ENCODE measurements around the gene WAC.

DNA sequence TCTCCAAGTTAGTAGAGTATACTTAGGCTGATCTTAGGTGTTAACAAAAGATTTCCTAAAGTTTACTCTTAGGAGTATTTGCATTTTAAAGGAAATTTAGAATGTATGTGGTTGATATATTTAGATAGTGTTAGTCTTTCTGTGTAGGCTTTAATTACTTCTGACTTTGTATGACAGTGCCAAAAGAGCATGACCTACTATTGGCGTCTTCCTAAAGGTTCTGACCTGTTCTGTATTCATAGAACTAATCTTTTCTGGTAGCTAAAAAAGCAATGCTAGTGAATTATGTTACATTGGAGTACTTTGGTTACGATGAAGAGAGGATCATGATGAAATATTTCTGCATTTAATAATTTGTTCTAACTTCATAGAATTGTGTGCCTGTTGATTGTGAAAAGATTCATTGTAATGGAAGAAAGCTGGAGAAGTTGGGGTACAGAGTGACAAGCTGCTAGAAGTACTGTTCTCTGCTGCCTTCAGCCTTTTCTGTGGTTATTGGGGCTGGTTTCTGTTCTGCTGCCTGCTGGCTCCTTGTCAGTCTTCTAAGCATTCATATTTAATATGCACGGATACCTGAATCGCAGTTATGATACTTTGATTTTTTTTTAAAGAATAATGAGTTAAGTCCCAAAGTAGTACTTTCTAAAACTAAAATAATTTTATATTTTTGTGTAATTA, 13.2 kb downstream of the WAC start:
- TF ChIP-seq SMC3 (IDR thresholded peaks at IDR 0.05; ENCODE audit: low read length) (no peak), BHLHE40 (IDR thresholded peaks at IDR 0.05; ENCODE audit: low read length) (no peak), MAZ (IDR thresholded peaks at IDR 0.05; ENCODE audit: borderline replicate concordance, low read depth, low read length) (no peak), MAZ (CRISPR knock-in tag; IDR thresholded peaks at IDR 0.05; ENCODE audit: low read depth) (no peak), EZH2 (conservative IDR thresholded peaks at IDR 0.05; ENCODE audit: low read depth, low read length) (no peak)
- TF ChIP-seq, protein P1, sequence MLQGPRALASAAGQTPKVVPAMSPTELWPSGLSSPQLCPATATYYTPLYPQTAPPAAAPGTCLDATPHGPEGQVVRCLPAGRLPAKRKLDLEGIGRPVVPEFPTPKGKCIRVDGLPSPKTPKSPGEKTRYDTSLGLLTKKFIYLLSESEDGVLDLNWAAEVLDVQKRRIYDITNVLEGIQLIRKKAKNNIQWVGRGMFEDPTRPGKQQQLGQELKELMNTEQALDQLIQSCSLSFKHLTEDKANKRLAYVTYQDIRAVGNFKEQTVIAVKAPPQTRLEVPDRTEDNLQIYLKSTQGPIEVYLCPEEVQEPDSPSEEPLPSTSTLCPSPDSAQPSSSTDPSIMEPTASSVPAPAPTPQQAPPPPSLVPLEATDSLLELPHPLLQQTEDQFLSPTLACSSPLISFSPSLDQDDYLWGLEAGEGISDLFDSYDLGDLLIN (CRISPR knock-in tag; IDR thresholded peaks at IDR 0.05; ENCODE audit: borderline replicate concordance): no peak
- TF ChIP-seq, protein P2, sequence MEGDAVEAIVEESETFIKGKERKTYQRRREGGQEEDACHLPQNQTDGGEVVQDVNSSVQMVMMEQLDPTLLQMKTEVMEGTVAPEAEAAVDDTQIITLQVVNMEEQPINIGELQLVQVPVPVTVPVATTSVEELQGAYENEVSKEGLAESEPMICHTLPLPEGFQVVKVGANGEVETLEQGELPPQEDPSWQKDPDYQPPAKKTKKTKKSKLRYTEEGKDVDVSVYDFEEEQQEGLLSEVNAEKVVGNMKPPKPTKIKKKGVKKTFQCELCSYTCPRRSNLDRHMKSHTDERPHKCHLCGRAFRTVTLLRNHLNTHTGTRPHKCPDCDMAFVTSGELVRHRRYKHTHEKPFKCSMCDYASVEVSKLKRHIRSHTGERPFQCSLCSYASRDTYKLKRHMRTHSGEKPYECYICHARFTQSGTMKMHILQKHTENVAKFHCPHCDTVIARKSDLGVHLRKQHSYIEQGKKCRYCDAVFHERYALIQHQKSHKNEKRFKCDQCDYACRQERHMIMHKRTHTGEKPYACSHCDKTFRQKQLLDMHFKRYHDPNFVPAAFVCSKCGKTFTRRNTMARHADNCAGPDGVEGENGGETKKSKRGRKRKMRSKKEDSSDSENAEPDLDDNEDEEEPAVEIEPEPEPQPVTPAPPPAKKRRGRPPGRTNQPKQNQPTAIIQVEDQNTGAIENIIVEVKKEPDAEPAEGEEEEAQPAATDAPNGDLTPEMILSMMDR (CRISPR knock-in tag; IDR thresholded peaks at IDR 0.05): no peak
